NCI-H1694 (cell line): Measurements from ENCODE around the gene SERPINA3.
"Not testable (repeated sequence)": the region's sequence is repeated elsewhere in the genome, so short reads cannot be mapped to it uniquely, and the experiment has no call there.

Experiments used
- DNase-seq: peaks from one replicate; lab custom pipeline; 2025; lab: John Stamatoyannopoulos, UW

The SERPINA3 gene

GRCh38 chr14:94584591-94585280, 27.5 kb upstream of the SERPINA3 start:
- no peak for DNase-seq

DNA sequence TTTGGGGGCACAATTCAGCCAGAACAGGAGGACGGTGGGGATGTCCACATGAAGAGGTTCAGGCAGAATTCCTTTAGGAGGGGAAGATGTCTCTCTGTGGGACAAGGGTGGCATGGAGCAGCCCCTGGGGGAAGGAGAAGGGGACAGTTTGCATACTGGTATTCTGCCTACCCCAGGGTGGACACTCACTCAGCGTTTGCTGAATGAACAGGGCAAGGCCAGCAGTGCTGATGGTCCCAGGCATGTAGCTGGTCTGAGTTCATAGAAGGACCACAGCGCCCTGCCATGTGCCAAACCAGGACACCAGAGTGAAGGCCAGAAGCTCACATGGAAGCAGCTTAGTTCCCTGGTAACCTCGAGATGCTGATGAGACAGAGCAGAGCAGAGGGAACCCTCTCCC, 25.6 kb upstream of the SERPINA3 start:
- no peak for DNase-seq

GRCh38 chr14:94588311-94588710, 23.9 kb upstream of the SERPINA3 start:
- DNase-seq: no peak

GRCh38 chr14:94591073-94591472, 21.1 kb upstream of the SERPINA3 start:
- DNase-seq: no peak

- no peak for DNase-seq
Observed at GRCh38 chr14:94591871-94592270, 20.3 kb upstream of the SERPINA3 start.

GRCh38 chr14:94592457-94592856, 19.7 kb upstream of the SERPINA3 start:
- DNase-seq: no peak

DNA sequence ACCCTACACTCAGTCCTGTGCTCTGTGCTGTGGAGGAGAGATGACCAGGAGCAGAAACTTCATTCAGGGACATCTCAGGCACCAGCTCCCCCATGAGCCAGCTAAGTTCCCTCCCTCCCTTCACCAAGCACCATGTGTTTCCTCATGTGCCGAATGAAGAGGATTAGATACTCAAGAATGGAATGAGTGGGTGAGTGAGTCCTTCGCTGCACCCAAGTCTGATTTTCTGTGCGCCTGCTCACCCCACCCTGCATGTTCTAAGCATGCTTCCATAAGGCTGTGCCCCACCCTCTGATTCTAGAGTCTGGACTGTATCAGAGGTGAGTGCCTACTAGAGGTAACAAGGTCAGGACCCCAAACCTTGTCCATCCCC, 18.8 kb upstream of the SERPINA3 start:
- no peak for DNase-seq

DNA sequence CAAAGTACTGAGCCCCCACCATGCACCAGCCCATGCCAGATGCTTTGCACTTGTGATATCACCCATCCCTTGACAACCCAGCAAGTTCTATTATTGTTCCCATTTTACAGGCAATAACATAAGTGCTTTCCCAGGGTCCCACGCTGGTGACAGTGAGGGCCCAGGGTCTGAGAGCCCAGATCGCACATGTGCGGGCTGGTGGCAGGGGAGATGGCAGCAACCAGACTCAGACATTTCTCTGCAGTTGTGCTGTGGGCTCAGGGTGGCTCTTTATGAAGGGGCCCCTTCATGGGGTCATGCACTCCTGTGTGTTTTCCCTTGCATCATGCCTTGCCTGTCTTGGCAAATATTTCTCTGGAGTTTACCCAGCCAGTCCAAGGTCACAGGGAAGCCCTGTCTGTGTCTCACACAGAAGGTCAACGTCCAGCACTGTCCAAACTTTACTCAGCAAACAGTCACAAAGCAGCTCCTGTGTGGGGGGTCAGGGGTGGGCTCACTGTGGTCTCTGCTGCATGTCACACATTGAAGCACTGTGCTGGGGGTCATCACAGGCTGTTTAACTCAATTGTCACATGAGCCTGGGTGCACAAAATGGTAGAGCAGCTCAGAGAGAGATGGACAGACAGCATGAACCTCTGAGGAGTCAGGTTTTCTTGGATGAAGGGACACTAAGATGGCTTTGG, 18.3 kb upstream of the SERPINA3 start:
- DNase-seq: no peak

GRCh38 chr14:94594441-94594840, 17.8 kb upstream of the SERPINA3 start:
- no peak for DNase-seq

DNA sequence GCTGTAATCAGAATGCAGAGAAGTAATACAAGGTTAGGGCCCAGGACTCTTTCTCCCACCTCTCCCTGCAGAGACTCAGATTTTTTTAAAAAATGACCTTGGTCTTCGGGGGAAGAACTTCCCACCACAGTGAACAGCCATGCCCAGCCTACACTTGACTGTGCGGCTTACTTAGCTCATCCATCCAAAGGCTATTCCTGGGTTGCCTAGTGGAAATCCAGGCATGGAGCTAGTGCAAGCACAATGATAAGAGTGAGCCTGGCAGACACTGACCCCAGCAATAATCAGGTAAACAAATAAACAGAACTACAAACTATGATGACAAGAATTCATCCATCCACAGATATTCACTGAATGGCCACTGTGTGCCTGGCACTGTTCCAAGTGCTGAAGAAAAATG, 16.3 kb upstream of the SERPINA3 start:
- no peak for DNase-seq

GRCh38 chr14:94596361-94596760, 15.8 kb upstream of the SERPINA3 start:
- no peak for DNase-seq

GRCh38 chr14:94597788-94598187, 14.4 kb upstream of the SERPINA3 start:
- no peak for DNase-seq

GRCh38 chr14:94598506-94598815, 13.7 kb upstream of the SERPINA3 start:
- no peak for DNase-seq

DNA sequence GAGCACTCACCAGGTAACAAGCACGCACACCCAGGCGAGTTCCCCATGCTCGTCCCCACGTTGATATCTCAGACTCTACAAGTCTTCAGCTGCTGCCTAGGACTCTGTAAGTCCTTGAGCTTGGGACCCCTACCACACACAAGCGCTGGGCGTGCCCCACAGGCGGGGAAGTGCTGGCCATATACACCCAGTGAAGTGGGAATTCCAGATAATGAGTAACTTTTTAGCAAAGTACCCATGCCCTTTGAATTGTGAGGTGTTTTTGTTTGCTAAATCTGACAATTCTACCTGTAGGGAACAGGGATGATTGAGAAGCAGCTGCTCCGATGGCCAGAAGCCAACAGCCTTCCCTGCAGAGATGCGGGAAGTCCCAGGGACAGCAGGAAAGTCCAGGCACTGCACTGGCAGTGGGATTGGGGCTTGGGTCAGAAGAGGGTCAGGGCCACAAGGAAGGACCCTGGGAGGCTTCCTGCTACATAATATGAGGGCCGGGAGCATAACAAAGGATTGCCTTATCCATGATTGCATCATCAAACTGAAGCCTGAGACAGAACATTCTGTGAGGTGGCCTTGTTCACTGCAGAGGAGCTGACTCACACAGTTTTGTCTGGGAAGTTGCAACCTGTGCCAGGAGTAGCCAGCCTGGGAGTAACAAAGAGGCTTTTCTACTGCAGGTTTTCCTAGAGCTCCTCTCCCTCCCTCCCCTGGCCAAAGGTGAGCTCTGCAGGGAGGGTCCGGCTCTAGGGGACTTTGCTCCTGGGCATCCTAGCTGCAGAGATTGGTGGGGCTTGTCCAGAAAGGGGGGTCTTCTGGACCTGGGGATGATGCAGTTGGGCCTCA, 13.2 kb upstream of the SERPINA3 start:
- no peak for DNase-seq

DNA sequence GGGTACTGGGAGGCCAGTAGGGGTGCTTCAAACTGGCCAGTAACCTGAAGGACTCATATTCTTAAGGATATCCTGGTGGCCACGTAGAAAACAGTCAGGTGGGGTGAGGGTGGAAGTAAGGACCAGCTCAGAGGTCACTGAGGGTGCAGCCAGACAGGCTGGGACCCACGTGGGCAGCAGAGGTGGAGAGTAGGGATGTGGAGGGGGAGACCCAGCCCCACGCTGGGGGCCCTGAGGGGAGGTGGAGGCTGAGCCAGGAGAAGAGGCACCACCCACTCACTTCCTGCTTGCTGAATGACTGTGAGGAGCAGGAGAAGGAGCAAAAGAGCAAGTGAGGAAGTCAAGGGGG, 12.6 kb upstream of the SERPINA3 start:
- DNase-seq: no peak

DNA sequence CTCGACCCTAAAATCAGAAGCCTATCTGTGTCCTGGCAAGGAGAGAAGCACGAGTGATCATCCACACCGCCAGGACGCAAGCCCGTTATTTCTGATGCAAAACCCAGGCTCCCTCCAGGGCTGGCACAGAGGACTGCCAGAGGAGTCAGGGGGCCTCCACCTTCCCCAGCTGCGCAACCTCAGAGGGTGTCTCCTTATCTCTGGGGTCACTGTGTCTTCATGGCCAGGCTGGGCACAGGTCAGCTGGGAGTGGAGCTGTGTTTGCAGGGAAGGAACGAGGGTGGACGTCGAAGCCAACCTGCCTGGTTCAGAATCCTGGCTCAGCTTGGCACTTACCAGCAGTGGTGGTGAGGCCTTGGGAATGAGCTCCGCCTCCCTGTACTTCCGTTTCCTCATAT, 12.0 kb upstream of the SERPINA3 start:
- DNase-seq: no peak

DNA sequence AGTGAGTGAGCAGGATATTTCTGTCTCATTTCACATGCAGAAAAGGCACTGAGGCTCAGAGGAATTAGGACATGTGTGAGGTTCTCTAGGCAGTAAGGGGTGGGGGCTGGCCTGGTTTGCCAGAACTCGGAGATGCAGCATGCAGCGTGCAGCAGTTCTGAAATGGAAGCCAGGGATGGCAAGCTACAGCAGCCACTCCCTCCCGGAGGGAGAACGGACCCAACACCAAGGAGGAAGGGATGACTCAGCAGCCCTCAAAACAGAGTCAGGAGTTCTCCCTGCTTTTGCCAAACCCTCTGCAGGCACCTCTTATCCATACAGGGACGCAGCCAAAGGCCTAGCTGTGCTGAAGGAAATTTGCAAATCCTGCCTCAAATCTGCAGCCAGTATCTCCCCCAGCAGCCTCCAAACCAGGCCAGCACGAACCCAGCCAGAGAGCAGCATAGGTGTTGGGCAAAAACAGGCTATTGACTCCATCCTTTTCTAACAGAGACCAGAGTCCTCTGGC, 10.3 kb upstream of the SERPINA3 start:
- no peak for DNase-seq

DNA sequence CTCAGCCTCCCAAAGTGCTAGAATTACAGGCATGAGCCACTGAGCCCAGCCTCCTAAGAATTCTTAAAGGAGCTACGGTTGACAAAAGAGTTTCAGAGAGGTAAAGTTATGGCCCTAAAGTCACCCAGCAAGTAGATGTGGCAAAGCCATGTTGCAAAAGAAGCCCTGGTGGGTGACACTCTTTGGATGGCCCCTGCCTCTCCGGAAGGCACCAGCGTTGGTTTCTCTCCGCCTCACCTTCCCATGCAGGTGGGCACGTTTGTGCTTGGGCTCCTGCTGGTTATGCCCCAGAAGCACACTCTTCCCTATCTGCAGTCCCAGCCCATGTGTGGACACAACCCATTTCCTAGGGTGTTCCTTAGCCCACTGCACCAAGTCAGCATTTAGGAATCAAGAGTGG, 9.5 kb upstream of the SERPINA3 start:
- no peak for DNase-seq

DNA sequence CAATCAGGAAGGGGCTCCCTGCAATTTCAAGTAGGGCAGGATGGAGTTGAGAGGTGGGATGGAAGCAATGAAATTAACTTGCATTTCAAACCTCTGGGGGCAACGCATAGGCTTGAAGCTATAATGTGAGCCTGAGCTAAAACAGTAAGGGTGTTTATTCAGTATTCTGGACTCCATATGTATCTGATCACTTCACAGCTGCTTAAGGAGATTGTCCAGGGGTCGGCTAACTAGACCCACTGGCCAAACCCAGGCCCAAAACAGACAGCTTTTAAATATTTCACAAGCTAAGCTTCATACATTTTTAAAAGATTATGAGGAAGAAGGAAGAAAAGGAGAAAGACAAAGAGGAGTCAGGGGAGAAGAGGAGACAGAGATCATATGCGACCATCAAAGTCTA, 6.8 kb upstream of the SERPINA3 start:
- no peak for DNase-seq

GRCh38 chr14:94608966-94609365, 3.2 kb upstream of the SERPINA3 start:
- DNase-seq: not testable (repeated sequence)

- no peak for DNase-seq
Observed at GRCh38 chr14:94611179-94611578, 1.0 kb upstream of the SERPINA3 start.

- no peak for DNase-seq
Observed at GRCh38 chr14:94612580-94613554, 676 bp downstream of the SERPINA3 start.
